ENCODE data around the gene GOLGA6L24.
A peak's percentile ranks its signal among the peaks of the same experiment; 100 is the strongest.
"Not testable (repeated sequence)": the region's sequence is repeated elsewhere in the genome, so short reads cannot be mapped to it uniquely, and the experiment has no call there.

The GOLGA6L24 gene

DNA sequence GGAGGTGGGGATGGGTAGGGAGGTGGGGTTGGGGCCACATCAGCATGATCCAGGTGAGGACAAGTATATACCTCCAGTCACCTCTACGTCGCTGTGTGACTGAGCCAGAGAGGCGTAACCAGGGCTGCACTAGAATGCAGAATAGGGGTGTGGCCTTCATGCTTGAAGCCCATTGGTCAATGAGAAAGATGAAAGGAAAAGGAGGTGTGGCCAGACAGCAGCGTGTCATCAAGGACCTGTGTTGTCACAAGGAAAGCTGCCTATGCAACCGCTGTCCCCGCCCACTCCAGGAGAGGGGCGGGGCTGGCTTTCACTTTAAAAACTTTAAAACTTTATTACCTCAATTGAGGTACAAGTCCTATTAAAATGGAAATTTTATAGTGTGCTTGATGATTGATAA lies at the start of gene GOLGA6L24:
TSS of gene GOLGA6L24 (minus strand) at position 101 of the 400 bp plus-strand sequence. CDS start at position 40, 61 bp downstream.
- H3K4me1 ChIP-seq (ENCODE audit: insufficient read depth, low read length); H3K9me3 ChIP-seq (ENCODE audit: control insufficient read depth, insufficient read depth, low read length); H3K9ac ChIP-seq (ENCODE audit: low read depth, low read length); H3K36me3 ChIP-seq (ENCODE audit: insufficient read depth, low read length): not testable (repeated sequence)

GRCh38 chr15:28402774-28403435 lies 45.0 kb upstream of the GOLGA6L24 start:
- H3K9ac ChIP-seq (ENCODE audit: low read depth, low read length); H3K9me3 ChIP-seq (ENCODE audit: control insufficient read depth, insufficient read depth, low read length); H3K36me3 ChIP-seq (ENCODE audit: insufficient read depth, low read length); H3K4me1 ChIP-seq (ENCODE audit: insufficient read depth, low read length): not testable (repeated sequence)

DNA sequence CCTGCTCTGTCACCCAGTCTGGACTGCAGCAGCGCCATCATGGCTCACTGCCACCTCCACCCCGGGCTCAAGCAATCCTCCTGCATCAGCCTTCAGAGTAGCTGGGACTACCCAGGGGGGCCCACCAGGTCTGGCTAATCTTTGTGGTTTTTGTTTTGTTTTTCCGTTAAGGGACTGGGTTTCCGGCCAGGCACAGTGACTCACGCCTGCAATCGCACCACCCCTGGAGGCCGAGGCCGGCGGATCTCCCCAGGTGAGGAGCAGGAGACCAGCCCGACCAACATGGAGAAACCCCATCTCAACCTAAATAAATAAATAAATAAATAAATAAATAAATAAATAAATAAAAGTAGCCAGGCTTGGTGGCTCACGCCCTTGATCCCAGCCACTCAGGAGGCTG lies 38.1 kb upstream of the GOLGA6L24 start:
- H3K36me3 ChIP-seq (ENCODE audit: insufficient read depth, low read length); H3K4me1 ChIP-seq (ENCODE audit: insufficient read depth, low read length); H3K9ac ChIP-seq (ENCODE audit: low read depth, low read length); H3K9me3 ChIP-seq (ENCODE audit: control insufficient read depth, insufficient read depth, low read length): not testable (repeated sequence)

- H3K9ac ChIP-seq (ENCODE audit: low read depth, low read length); H3K9me3 ChIP-seq (ENCODE audit: control insufficient read depth, insufficient read depth, low read length); H3K4me1 ChIP-seq (ENCODE audit: insufficient read depth, low read length); H3K36me3 ChIP-seq (ENCODE audit: insufficient read depth, low read length): not testable (repeated sequence)
Observed at GRCh38 chr15:28380053-28380452, 22.2 kb upstream of the GOLGA6L24 start.

DNA sequence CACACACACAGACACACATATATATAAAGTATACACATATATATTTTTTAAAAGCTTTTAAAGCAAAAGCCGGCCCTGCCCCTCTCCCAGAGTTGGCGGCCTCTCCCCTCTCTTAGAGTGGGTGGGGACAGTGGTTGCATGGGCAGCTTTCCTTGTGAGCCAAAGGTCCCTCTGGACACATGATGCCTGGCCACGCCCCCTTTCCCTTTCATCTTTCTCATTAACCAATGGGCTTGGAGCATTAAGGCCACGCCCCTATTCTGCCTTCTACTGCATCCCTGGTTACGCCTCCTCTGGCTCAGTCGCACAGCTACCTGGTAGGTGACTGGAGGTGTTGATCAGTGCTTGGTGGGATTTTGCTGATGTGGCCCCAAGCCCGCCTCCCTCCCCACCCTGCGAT lies 20.5 kb upstream of the GOLGA6L24 start, which contains the start of gene GOLGA8F:
TSS of gene GOLGA8F (plus strand) at position 301 of the 400 bp plus-strand sequence. CDS start at position 399, 98 bp downstream.
- not testable (repeated sequence) for H3K9ac ChIP-seq (ENCODE audit: low read depth, low read length); H3K36me3 ChIP-seq (ENCODE audit: insufficient read depth, low read length); H3K4me1 ChIP-seq (ENCODE audit: insufficient read depth, low read length); H3K9me3 ChIP-seq (ENCODE audit: control insufficient read depth, insufficient read depth, low read length)

- H3K36me3 ChIP-seq (ENCODE audit: insufficient read depth, low read length); H3K9me3 ChIP-seq (ENCODE audit: control insufficient read depth, insufficient read depth, low read length); H3K4me1 ChIP-seq (ENCODE audit: insufficient read depth, low read length); H3K9ac ChIP-seq (ENCODE audit: low read depth, low read length): not testable (repeated sequence)
Observed at GRCh38 chr15:28365502-28365901, 7.6 kb upstream of the GOLGA6L24 start.

GRCh38 chr15:28322129-28322588 lies 35.7 kb downstream of the GOLGA6L24 start, which contains the start of gene HERC2:
Gene HERC2, minus strand, starts transcription at chr15:28322179. Its CDS starts 746 bp downstream, at chr15:28321433.
- not testable (repeated sequence) for H3K4me1 ChIP-seq (ENCODE audit: insufficient read depth, low read length); H3K9me3 ChIP-seq (ENCODE audit: control insufficient read depth, insufficient read depth, low read length); H3K36me3 ChIP-seq (ENCODE audit: insufficient read depth, low read length)
- H3K9ac ChIP-seq (ENCODE audit: low read depth, low read length): peak within 1 kb of the TSS; percentile 40; the same call in 1 of the 2 replicates

- not testable (repeated sequence) for H3K36me3 ChIP-seq (ENCODE audit: insufficient read depth, low read length); H3K4me1 ChIP-seq (ENCODE audit: insufficient read depth, low read length); H3K9me3 ChIP-seq (ENCODE audit: control insufficient read depth, insufficient read depth, low read length)
- H3K9ac ChIP-seq (ENCODE audit: low read depth, low read length): peak overlapping the region; percentile 40; the same call in 1 of the 2 replicates
Observed at GRCh38 chr15:28321358-28322078, 36.4 kb downstream of the GOLGA6L24 start.

- not testable (repeated sequence) for H3K9ac ChIP-seq (ENCODE audit: low read depth, low read length); H3K36me3 ChIP-seq (ENCODE audit: insufficient read depth, low read length); H3K9me3 ChIP-seq (ENCODE audit: control insufficient read depth, insufficient read depth, low read length); H3K4me1 ChIP-seq (ENCODE audit: insufficient read depth, low read length)
Observed at GRCh38 chr15:28319725-28320124, 38.2 kb downstream of the GOLGA6L24 start.

DNA sequence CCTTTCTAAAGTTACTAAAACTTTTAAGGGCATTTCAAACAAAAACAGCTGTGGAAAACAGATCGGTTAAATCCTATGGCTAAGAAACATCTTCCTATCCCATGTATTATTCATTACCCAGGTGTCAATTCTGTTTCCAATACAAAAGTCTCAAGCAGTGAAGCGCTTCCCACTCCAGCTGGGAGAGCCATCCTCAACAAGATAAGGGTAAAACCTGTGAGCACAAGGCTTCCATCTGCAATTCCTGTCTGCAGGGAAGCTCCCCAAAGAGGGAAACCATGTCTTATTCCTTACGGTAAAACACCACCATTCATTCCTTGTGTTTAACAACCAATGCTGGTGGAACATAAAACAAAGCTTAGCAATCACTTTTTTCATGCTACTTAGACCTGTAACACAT lies 39.1 kb downstream of the GOLGA6L24 start:
- H3K9ac ChIP-seq (ENCODE audit: low read depth, low read length); H3K9me3 ChIP-seq (ENCODE audit: control insufficient read depth, insufficient read depth, low read length); H3K4me1 ChIP-seq (ENCODE audit: insufficient read depth, low read length); H3K36me3 ChIP-seq (ENCODE audit: insufficient read depth, low read length): not testable (repeated sequence)

DNA sequence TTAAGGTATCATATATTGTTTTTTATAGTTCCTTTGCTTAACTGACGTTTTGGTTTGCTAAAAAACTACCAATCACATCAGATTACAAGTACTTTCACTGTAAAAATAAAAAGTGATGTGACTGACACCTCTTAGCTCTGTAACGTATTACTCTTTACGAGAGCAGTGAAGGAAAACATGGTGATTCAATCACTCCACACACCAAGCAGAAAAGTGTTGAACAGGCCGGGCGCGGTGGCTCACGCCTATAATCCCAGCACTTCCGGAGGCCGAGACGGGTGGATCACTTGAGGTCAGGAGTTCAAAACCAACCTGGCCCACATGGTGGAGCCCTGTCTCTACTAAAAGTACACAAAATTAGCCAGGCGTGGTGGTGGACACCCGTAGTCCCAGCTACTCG lies 39.8 kb downstream of the GOLGA6L24 start:
- H3K4me1 ChIP-seq (ENCODE audit: insufficient read depth, low read length); H3K36me3 ChIP-seq (ENCODE audit: insufficient read depth, low read length); H3K9ac ChIP-seq (ENCODE audit: low read depth, low read length); H3K9me3 ChIP-seq (ENCODE audit: control insufficient read depth, insufficient read depth, low read length): not testable (repeated sequence)

DNA sequence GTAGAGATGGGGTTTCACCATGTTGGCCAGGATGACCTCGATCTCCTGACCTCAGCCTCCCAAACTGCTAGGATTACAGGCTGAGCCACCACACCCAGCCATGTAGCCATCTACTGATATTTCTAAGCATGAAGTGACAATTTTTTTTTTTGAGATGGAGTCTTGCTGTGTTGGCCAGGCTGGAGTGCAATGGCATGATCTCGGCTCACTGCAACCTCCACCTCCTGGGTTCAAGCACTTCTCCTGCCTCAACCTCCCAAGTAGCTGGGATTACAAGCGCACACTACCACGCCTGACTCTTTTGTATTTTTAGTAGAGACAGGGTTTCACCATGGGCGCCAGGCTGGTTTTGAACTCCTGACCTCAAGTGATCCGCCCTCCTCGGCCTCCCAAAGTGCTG lies 40.9 kb downstream of the GOLGA6L24 start:
- H3K9me3 ChIP-seq (ENCODE audit: control insufficient read depth, insufficient read depth, low read length); H3K4me1 ChIP-seq (ENCODE audit: insufficient read depth, low read length); H3K36me3 ChIP-seq (ENCODE audit: insufficient read depth, low read length); H3K9ac ChIP-seq (ENCODE audit: low read depth, low read length): not testable (repeated sequence)

- not testable (repeated sequence) for H3K4me1 ChIP-seq (ENCODE audit: insufficient read depth, low read length); H3K9ac ChIP-seq (ENCODE audit: low read depth, low read length); H3K9me3 ChIP-seq (ENCODE audit: control insufficient read depth, insufficient read depth, low read length); H3K36me3 ChIP-seq (ENCODE audit: insufficient read depth, low read length)
Observed at GRCh38 chr15:28310454-28310853, 47.4 kb downstream of the GOLGA6L24 start.

DNA sequence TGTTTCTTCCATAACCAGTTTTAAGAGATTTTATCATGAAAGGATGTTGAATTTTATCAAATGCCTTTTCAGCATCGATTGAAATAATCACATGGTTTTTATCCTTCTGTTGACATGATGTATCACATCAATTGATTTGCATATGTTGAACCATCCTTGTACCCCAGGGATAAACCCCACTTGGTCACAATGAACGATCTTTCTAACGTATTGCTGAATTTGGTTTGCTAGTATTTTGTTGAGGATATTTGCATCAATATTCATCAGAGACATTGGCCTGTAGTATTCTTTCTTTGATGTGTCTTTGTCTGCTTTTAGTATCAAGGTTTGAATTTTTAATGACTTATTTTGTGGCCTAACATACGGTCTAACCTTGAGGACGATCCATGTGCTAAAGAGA lies 49.2 kb downstream of the GOLGA6L24 start:
- not testable (repeated sequence) for H3K4me1 ChIP-seq (ENCODE audit: insufficient read depth, low read length); H3K9ac ChIP-seq (ENCODE audit: low read depth, low read length); H3K9me3 ChIP-seq (ENCODE audit: control insufficient read depth, insufficient read depth, low read length); H3K36me3 ChIP-seq (ENCODE audit: insufficient read depth, low read length)
